GM12872 (cell line): ENCODE data around the gene NDC1.
A peak's percentile ranks its signal among the peaks of the same experiment; 100 is the strongest.

Experiments used
- CTCF ChIP-seq: IDR thresholded peaks from 3 replicates; pipeline ENCODE4 v1.5.1; 2011; ENCODE audit warnings: low read depth, mild to moderate bottlenecking, low read length, moderate library complexity; ENCODE audit not compliant: insufficient read depth

The NDC1 gene

DNA sequence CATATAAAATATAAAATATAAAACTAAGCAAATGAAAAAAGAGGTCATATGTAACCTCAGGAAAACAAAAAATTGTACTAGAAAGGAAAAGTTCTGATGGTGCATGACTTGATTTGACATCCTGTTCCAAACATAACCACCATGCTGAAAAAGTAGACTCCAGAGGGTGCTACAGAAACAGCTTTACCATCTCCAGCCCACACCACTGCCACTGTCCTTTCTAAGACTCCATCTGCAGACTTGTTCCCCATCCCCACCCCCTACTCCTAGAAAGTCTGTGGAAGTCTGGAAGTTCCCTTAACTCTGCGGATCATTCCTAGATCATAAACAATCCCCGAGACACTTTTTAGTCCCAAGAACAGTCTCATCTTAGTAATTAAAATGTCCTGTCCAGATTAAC is 119.7 kb downstream of the NDC1 start:
- TF ChIP-seq CTCF = no peak

DNA sequence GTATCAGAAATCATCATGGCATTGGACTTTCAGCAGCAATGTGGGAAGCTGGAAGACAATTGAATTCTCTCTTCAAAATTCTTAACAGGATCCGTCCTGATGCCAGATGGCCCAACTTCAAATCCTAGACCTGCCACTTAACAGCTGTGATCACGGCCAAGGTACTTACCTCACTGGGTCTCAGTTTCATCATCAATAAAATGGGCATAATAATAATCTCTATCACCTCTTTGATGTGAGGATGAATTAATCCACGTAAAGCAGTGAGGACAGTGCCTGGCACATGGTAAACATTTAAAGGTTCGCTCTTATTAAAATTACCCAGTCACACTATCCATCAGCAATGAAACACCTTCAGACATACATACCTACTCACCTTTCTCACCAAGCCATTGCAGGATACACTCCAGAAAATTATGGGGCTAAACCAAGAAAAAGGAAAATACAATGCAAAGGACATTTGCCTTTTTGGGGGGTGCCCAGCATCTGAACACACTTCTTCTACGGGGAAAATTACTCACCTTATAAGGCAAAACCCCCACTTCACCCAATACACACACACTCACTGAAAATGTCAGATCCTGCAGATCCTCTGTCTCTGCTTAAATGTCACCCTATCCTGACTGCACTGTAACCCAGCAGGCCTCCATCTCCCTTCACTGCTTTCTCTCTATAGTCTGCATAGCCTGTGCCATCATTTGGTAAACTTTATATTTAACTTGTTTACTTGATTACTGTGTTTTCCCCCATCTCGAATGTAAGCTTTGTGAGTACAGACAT is 120.9 kb downstream of the NDC1 start:
- no peak for TF ChIP-seq CTCF

- TF ChIP-seq CTCF = no peak
Observed at GRCh38 chr1:53716150-53716549, 121.9 kb downstream of the NDC1 start.

DNA sequence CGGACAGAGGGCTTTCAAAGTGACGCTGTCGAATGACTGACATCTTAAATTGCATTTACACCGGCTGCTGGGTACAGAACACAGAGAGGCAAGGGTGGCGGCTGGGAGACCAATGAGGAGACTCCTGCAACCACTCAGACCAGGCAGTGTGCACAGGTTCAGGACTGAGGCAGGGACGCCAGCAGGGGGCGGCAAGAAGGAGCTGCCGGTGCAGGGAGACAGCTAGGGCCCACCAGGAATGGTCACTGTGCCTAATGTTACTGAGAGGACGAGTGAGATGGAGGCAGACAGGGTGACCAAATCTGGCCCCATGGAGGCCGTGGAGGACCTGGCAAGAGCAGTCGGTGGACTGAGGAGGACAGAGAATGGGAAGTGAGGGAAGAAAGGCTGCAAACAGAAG is 122.6 kb downstream of the NDC1 start:
- TF ChIP-seq CTCF = peak; percentile 68
